Right ventricle myocardium superior (tissue), 1 donor: ENCODE measurements around the gene SNRNP27. TPM values are rescaled to one million over a fixed set of nuclear protein-coding genes. Genes with fewer than 3 reads are reported as not detected.

Experiments
- total RNA-seq: library from RNA; stranded (reverse); fragmentation: NEBNext Ultra II Directional; extraction: Animal tissue kit (Norgen Biotek cat#: 25700); gene quantifications from one replicate; pipeline ENCODE4 v1.2.1, GENCODE V29; 2021
- donor health status: DM: no; HTN: yes; CAD: no; lungs with severe emphysema.

Gene SNRNP27
- total RNA-seq, 1 donor from 2014 or later = 54.6 TPM

Other genes starting within 250 kb of the SNRNP27 start
- gene ANXA4, start 151.8 kb upstream of the SNRNP27 start, total RNA-seq = 22.5 TPM
- 4.1 TPM for gene GMCL1, start 64.3 kb upstream of the SNRNP27 start, total RNA-seq
- 5.1 TPM for gene MXD1, start 21.2 kb downstream of the SNRNP27 start, total RNA-seq
- gene ASPRV1, start 67.7 kb downstream of the SNRNP27 start, total RNA-seq = 0.78 TPM
- gene PCBP1, start 193.5 kb downstream of the SNRNP27 start, total RNA-seq = 201 TPM